HG02588 (cell line): Measurements from ENCODE around the gene GLDC.
"Not testable (repeated sequence)": the region's sequence is repeated elsewhere in the genome, so short reads cannot be mapped to it uniquely, and the experiment has no call there.

Experiments
- ATAC-seq: cut with Tn5 transposase; IDR thresholded peaks from one replicate; pipeline ENCODE4 v1.9.1; 2021; ENCODE audit warnings: mild to moderate bottlenecking, moderate library complexity; ENCODE audit not compliant: unreplicated experiment

The GLDC gene

DNA sequence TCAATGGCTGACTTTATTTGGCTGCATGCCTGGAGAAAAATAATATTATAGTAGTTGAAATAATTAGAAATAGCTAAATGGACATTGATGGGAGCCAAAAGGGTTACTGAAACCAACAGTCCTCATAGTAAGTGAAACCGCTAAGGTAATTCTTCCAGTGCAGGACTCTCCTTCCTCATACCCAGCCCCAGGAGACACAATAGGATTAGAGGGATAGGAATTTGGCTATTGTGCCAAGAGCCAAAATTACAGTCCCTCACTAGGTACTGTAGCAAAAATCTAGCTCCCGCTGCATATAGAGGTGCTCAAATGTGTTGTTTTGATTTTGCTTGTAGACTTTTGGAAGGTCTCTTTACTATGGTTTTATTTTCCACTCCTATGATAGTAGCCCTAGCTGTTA is 20.2 kb downstream of the GLDC start:
- no peak for ATAC-seq

DNA sequence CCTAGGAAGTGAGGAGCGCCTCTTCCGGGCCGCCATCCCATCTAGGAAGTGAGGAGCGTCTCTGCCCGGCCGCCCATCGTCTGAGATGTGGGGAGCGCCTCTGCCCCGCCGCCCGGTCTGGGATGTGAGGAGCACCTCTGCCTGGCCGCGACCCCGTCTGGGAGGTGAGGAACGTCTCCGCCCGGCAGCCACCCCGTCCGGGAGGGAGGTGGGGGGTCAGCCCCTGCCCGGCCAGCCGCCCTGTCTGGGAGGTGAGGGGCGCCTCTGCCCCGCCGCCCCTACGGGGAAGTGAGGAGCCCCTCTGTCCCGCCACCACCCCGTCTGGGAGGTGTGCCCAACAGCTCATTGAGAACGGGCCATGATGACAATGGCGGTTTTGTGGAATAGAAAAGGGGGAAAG is 22.7 kb downstream of the GLDC start:
- not testable (repeated sequence) for ATAC-seq

DNA sequence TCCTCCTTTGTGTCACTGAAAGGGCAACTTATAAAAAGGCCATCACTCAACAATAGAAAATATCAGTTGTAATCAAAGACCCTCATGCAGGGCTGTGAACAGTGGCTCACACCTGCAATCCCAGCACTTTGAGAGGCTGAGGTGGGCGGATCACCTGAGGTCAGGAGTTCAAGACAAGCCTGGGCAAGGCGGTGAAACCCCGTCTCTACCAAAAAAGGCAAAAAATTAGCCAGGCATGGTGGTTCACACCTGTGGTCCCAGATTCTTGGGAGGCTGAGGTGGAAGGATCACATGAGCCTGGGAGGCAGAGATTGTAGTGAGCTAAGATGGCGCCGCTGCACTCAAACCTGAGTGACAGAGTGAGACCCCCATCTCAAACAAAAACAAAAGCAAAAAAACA is 24.7 kb downstream of the GLDC start:
- no peak for ATAC-seq

DNA sequence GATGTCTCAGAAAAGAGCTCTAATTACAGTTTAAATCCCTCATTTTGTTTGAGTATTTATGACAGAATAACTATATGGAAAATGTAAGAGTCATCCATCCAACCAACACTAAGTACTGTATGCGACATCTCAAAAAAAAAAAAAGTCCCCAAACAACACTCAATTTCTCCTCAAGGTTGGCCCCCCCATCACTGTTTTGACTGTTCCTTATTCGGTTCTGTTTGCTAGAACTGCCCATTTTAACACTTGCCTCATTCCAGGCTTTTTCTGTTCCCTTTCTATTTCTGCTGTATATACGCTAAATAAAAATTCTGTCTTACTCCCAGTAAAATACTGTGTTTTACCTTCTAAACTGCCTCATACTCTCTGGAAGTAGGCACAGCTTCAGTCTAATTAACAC is 25.2 kb downstream of the GLDC start:
- ATAC-seq: no peak

DNA sequence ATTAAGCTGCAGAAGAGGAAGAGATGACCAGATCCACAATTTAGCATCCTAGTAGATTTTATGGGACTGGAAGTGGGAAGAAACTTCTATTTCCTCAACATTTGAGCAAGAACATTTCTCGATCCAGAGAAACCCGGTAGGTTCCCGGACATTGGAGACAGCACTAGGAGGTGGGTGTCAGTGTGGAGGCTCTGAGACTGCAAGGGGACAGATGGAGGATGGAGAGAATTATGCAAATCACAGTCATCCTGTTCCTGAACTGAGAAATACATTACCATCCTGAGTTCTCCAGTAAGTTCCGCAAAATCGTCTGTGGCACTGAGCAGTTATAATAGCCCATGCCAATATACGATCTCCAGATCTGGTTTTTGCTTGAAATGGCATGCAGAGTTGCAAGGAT is 25.6 kb downstream of the GLDC start:
- no peak for ATAC-seq

DNA sequence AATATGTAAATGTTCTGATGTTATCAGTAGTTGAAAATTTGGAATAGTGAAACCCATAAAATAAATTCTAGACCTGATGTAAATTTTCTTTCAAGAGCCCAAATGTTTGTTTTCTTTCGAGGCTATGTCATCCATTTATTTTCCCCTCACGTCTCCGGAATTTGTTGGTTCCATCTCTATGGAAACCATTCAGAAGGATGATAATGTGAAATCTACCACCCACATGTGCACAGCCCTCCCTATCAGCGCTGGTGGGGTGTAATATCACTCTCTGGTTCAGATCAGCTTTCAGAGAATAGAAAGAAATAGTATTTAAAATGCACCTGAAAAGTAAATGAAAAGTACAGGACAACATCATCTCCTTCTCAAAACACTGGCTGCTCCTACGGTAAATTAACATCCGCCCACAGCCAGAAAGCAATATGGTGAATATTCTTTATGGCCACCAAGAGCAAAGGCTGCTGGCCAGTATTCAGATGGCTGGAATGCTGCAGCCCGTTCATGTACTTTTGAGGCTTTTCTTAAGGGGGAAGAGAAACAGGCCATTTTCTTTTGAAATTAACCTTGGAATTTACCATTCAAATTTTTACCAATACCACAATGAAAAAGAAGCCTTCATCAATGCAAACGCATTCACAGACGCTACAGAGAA is 28.5 kb downstream of the GLDC start:
- ATAC-seq: no peak

DNA sequence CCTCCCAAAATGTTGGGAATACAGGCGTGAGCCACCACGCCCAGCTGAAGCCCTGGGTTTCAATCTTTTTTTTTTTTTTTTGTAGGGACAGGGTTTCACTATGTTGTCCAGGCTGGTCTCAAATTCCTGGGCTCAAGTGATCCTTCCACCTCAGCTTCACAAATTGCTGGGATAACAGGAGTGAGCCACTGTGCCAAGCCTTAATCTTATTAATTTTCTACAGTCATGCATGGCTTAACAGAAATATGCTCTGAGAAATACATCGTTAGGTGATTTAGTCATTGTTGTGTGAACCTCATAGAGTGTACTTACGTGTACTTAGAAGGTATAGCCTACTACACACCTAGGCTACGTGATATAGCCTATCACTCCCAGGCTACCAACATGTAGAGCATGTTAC is 31.0 kb downstream of the GLDC start:
- no peak for ATAC-seq

DNA sequence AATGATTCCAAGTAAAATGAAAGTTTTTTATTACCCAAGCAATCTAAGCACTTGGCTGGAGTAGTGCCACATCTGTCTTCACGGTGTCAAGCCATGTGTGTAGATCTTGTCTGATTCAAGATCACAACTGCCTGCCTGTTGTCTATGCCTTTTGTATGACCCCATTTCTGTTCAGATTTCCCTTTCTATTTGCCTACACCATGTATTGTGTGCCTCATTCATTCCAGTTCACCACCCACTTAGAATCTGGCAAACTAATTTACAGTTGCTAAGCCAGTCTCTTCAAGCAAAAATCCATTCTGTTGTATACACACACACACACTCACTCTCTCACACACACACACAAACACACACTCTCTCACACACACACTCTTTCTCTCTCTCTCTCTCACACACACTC is 33.7 kb downstream of the GLDC start:
- no peak for ATAC-seq

DNA sequence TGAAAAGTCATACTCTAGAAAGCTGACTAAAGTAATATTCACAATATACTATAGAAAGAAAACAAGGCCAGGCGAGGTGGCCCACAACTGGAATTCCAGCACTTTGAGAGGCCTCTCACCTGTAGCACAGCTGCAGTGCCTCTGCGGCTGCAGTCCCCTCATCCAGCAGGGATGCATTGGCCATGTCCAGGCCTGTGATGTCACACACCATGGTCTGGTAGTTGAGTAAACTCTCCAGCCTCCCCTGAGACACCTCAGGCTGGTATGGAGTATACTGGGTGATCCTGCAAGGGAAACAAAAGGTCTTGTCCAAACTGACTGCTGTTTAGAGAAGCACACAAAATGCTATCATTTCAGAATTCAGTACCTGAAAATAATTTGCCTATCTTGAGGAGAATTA is 35.5 kb downstream of the GLDC start:
- no peak for ATAC-seq

DNA sequence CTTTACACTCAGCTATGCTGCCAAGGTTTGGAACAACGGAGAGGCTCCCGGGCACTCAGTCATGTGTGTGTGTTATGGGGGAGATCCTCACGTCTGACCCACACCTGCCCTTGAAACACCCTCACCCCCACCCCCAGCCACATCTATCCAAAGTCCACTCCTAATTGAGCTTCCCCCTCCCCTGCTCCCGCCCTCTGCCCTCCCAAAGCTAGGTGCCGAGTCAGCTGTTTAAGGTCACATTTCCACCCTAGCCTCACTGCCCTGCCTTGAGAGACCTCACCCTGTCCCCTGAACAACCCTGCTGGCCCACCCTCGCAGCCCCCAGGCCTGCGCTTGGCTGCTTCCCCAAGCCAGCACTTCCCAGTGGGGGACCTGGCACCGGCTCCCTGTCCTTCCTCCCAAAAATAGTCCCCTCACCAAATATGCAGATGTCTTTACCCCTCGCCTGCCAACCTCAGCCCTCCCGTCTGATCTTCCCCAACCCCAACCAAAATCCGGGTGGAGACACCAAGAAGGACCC is 36.0 kb downstream of the GLDC start:
- no peak for ATAC-seq

DNA sequence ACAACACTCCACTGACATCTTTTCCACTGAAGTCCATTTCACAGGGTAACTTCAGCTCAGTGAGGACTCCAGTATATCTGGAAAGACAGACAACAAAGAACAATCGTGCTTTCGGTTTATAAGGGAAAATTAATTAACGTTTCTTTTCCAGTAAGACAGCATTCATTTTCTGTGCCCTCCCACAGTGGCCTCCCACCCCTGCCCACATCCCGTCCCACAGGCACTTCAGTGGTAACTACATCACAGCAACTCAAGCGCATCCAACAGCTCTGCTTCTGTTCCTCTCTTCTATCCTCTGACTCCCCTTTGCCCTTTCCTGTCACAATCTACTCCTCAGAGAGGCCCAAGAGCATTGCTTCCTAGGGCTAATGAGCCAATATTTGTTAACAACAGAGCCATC is 40.3 kb downstream of the GLDC start:
- peak; percentile 80 for ATAC-seq

DNA sequence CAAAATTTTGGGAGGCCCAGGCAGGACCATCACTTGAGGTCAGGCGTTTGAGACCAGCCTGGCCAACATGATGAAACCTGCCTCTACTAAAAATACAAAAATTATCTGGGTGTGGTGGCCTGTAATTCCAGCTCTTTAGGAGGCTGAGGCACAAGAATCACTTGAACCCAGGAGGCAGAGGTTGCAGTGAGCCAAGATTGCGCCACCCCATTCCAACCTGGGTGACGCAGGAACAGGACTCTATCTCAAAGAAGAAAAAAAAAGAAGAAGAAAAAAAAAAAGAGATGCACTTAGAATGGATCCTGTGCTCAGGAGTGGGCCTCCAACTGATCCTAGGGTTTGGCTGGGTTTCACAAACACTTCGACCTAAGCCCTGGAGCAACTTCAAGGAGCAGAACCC is 45.1 kb downstream of the GLDC start:
- ATAC-seq: no peak

DNA sequence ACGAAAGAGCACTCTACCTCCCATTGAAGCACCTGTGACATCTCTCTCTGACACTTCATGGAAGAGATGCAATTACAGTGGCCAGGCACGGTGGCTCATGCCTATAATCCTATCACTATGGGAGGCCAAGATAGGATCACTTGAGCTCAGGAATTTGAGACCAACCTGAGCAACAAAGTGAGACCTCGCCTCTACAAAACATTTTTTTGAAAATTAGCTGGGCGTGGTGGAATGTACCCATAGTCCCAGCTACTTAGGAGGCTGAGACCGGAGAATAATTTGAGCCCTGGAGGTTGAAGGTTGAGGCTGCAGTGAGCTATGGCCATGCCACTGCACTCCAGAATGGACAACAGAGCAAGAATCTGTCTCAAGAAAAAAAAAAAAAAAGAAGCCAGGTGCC is 45.5 kb downstream of the GLDC start:
- ATAC-seq: no peak

DNA sequence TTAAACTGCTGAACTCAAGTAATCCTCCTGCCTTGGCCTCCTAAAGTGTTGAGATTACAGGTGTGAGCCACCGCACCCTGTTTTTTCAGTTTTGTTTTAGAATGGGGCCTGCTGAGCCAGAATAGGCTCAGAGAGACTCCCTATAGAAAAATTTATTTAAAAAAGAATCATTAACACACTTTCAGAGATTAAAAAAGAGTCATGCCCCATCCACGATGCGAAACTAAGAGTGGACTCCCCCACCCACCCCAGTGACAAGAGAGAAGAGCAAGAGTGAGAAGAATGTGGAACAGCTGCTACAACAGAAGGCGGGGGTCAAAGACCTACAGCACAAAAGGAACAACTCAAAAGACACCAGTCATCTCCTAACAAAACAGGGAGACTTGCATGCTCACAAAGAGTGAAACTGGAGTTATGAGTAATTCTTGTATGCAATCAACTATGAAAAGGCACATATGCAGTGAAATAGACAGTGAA is 47.2 kb downstream of the GLDC start:
- ATAC-seq: peak; percentile 97

DNA sequence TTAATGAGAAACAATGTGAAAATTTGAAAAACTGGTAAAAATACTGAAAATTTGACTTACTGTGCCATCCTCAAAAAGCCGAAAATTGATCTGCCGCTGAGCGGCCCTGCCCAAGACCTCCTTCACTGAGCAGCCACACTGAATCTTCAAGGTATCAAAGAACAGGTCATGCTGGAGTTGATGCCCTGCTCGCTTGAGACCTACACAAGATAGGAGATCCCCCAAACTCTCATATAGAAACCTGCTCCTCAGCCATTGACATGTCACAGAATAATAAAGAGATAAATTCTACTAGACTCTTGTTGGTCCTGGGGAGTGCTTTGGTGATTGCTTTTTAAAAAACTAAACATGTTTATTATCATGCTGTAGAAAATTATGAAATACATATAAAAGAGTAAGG is 52.7 kb downstream of the GLDC start:
- ATAC-seq: no peak

DNA sequence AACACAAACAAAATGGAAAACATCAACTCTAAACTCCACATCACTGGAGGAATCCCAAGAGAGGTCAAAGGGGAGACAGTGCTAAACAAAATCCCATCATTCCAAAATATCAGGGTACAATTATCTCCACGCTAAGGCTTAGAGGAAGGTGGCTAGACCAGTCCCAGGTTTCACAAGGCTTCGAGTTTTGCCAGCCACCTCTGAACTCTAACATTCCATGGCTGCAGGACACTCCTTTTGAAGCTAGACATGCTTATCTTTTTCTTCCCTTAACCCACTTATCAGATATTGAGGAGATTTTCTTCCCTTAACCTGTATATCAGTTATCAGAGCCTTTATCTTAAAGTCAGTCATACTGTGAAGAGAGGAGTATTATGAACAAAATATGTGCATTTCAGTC is 53.3 kb downstream of the GLDC start:
- ATAC-seq: no peak

DNA sequence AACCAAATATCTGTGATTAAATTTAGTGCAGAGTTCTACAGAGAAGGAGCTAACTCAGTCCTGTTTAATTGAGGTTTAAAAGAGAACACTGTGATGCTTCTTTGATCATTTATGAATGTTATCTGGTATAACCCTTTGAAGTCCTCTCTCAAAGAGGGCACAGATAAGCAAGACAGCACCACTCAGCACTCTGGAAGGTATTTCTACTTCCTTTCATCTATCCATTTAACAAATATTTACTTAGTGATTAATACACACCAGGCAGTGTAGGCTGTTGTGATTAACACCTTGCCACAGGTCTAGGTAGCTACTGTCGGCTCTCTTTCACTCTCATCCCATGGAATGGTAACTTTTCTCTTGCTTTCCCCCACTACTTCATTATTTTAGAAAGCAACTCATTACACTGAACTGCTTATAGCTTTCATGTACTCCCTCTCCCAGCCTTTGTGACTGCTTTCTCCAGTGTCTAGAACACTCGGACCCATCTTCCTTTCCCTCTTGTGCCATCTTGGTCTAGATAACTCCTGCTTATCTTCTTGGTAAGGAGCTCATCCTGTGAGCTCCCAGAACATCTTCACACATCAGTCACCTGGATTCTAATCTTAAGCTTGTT is 54.7 kb downstream of the GLDC start:
- ATAC-seq: no peak

DNA sequence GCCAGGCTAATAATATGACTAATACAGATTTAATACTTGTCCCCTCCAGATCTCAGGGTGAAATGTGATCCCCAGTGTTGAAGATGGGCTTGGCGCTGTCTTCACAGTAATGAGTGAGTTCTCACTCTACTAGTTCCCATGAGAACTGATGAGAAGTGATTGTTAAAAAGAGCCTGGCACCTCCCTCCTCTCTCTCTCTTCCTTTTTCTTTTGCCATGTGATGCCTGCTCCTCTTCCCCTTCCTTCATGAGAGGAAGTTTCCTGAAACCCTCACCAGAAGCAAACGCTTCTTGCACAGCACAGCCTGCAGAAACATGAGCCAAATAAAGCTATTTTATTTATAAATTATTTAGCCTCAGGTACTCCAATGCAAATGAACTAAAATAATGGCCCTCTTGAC is 55.2 kb downstream of the GLDC start:
- ATAC-seq: no peak

DNA sequence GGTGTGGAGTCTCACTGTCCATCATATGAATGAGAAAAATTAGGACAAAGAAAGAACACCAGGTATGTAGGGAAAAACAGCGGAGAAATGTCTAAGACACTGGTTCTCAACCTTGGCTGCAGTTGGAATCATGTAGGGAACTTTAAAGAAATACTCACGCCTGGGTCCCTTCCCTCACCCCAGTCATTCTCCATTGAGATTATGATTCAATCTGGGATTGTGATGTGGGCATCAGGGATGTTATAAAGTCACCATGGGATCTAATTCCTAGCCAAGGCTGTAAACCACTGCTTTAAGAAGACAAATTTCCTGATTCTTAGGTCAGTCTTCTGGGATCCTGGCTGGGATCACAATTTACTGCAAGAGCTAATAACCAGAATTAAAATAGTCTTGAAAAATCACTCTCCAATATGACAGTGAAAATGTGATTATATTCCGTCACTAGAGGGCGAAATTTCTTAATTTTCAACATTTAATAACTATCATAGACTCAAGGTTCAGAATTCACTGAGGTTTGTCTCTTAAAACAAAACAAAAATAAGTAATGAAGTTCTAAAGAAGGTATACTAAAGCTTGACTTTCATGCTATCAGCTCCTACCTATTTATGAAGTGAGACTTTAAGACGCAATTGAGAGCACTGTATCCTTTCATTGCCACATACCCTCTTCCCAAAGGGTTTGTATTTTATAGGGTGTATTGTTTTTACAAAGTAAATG is 60.5 kb downstream of the GLDC start:
- ATAC-seq: no peak

DNA sequence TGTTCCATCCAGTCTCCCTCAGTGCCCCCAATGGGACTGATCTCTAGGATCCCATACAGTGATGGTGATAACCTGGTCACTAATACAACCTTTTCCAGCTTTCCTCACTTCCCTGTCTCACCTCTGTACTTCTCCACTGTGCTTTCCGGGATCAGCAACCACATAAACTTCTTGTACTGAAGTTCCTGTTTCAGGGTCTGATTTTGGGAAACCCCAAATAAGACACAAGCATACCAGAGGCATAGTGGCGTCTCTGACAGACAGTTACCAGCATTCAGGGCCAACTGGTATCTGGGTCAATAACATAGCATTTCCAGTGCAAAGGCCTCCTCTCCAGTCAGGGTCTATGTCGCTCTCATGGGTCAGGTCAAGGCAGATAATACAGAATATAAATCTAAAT is 64.3 kb downstream of the GLDC start:
- ATAC-seq: no peak

DNA sequence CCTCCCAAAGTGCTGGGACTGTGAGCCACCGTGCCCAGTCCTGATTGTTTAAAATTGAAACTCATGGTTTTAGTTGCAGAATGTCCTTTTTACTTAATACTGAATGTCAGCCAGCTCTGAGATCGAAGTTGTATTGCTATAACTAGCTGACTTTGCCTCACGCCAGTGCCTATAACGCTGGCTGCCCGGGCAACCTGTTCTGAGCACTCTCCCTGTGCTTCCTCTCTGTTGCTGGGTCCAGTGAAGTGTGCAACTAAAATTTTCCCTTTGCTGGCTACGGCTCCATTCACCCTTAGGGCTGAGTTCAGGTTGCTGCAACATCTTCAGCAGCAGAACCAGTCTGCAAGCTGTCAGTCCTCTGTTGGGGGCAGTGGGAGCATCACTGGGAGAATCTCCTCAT is 65.9 kb downstream of the GLDC start:
- no peak for ATAC-seq

DNA sequence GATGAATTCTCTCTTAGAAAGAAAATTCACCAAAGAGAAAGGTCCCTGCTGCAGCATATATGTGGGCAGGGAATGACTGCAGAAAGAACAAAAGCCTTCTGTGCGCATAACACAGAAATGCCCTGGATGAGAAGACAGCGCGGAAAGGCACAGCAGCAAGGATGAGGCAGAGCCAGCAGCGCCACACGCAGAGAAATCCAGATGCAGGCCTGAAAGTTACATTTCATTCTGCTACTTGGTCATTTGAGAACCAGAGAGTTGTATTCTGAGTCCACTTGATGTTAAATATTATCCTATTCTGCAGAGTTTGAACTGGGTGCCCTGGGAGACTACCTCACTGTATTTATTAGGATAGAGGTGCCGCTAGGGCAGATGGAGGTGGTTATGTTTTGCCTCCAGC is 68.5 kb downstream of the GLDC start:
- ATAC-seq: no peak
